GM12864 (cell line): Measurements from ENCODE around the gene ST6GALNAC1.

Experiments
- DNase-seq: peaks from one replicate; pipeline ENCODE4 v3.0.0-alpha.2; 2011; ENCODE audit warnings: low read depth
- H3K4me3 ChIP-seq: 2 replicates; pipeline ENCODE4 v1.5.1; 2011; ENCODE audit warnings: mild to moderate bottlenecking, low read depth, low read length, control low read depth
- TF ChIP-seq, protein P1 (sequence below): IDR thresholded peaks from 2 replicates; pipeline ENCODE4 v1.5.1; 2011; ENCODE audit warnings: low read depth, mild to moderate bottlenecking, moderate library complexity, low read length, control low read depth, inconsistent platforms; ENCODE audit errors: missing control alignments

ST6GALNAC1 gene

DNA sequence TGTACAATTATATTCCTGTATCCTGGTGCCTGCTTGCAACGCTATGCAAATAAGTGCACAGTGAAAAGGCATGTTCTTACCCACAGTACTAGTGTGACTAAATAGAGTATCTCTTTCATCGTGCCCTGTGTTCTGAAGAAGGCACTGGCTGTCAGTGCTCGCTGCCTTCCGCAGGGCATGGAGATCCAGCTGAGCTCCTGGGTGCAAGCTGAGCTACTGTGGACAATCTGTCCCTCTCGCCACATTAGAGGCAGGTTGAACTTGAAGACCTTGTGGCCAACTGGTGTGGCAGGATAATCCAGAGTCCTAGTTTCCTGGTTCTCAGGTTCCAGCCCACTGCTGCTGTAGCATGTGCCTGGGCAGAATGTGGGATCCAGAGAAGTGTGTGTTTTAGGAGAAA is 1.9 kb upstream of the ST6GALNAC1 start:
- no peak for DNase-seq
- no peak overlapping the region for H3K4me3 ChIP-seq
- TF ChIP-seq, protein P1, sequence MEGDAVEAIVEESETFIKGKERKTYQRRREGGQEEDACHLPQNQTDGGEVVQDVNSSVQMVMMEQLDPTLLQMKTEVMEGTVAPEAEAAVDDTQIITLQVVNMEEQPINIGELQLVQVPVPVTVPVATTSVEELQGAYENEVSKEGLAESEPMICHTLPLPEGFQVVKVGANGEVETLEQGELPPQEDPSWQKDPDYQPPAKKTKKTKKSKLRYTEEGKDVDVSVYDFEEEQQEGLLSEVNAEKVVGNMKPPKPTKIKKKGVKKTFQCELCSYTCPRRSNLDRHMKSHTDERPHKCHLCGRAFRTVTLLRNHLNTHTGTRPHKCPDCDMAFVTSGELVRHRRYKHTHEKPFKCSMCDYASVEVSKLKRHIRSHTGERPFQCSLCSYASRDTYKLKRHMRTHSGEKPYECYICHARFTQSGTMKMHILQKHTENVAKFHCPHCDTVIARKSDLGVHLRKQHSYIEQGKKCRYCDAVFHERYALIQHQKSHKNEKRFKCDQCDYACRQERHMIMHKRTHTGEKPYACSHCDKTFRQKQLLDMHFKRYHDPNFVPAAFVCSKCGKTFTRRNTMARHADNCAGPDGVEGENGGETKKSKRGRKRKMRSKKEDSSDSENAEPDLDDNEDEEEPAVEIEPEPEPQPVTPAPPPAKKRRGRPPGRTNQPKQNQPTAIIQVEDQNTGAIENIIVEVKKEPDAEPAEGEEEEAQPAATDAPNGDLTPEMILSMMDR = no peak

DNA sequence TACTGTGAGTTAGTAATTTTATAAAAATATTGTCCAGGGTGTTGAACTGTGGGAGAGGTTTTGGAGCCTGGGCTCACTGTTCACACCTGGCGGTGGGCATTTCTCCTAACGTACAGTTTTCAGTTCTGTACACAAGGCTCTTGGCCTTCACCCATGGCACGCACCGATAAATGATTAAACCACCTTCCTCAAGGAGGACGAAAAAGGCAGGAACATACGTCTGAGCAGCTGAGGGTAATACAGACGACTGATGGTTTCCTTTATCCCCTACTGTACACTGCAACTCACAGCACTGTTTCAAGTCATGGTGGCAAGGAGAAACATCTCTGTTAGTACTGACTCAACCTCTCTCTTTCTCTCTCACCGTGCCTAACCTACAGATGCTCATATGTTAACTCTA is 1.4 kb upstream of the ST6GALNAC1 start:
- no peak for DNase-seq
- H3K4me3 ChIP-seq = no peak overlapping the region
- TF ChIP-seq, protein P1 = no peak

DNA sequence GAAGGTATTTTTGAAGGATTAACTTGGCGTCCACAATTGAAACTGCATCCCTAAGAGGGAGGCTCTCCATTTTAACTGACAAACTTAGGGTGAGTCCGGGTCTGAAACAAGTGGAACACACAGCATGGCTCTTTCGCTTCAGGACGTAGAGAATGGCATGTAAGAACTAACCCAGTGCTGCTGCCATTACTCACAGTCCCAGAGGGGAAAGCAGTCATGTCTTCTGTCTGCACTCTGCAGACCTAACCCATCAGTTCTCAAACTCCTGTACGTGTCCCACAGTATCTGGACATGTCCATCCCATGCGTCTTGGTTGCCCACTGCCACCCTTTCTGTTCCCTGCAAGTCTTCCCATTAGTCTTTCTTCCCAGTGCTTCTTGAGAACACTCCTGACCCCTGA is 563 bp downstream of the ST6GALNAC1 start:
- no peak for DNase-seq
- TF ChIP-seq, protein P1 = no peak

DNA sequence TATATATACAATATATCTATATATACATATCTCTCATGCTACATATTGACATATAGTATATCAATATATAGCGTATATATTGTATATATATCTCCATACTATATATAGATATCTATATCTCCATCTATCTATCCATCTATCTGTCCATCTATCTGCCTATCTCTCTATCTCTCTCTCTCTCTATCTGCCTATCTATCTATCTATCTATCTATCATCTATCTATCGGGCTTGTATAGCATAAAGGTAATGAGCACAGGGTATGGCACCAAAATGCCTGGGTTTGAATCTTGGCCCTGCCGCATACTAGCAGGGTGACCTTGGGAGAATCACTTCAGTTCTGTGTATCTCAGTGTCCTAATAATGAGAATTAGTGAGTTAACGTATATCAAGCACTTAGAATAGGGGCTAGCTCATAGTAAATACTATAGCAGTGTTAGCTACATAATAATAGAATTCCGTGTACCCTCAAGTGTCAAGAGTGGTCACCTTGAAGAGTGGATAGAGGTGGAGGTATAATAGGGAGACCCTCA is 1.5 kb downstream of the ST6GALNAC1 start:
- TF ChIP-seq, protein P1 = no peak
- no peak overlapping the region for H3K4me3 ChIP-seq
- no peak for DNase-seq

More for the DNA sequence above, 563 bp downstream of the ST6GALNAC1 start:
- no peak overlapping the region for H3K4me3 ChIP-seq

DNA sequence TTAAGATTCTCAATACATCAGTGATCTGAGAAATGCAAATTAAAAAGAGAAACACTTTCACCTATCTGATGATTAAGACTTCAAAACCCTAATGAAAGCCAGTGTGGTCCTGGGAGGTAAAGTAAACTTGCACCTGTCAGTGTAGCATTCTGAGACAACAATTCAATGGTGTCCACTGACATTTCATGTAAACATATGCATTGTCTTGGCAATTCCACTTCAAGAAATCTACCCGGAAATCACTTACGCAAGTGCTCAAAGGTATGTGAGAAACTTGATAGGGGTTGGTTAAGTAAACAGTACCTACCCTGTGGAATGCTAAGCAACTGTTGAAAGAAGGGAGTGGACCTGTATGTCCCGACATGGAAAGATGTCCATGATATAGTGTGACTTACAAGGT is 2.1 kb downstream of the ST6GALNAC1 start:
- no peak for DNase-seq
- no peak overlapping the region for H3K4me3 ChIP-seq
- TF ChIP-seq, protein P1 = no peak

DNA sequence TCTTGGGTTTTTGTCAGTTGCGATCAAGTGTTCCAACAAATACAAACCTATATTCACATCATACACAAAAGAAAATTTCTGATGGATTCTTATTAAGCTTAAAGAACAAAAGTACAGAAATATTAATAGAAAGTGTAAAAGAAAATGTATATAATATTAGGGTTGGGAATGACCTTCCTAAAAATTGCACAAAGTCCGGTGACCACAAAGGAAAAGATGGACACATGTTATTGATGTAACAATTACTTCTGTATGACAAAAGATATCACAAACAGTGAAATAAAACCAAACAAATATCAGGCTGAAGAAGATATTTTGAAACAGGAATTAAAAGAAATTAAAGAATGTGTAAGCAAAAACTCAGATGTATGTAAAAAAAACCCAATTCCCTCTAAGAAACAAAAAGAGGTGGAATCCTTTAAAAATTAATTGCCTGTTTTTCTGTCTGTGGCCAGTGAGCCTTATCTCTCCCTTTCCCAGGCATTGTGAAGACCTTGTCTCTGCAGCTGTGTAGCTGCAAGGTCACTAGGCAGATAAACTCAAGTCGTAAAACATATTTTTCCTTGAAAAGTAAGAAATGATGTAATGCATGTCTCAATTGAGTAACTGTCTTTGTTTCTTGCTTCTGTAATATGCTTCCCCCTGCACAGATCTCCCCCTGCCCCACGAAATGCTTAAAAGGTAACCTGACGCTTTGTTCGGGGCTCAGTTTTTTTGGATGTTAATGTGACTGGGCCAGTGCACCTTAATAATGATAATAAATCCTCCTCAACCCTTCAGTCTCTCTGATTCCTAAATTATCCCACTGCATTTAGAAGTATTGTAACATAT is 2.8 kb downstream of the ST6GALNAC1 start:
- no peak for DNase-seq
- TF ChIP-seq, protein P1 = no peak
- no peak overlapping the region for H3K4me3 ChIP-seq
